Activated CD8-positive, alpha-beta T cell treated with anti-CD3 and anti-CD28 coated beads for 36 hours (primary cell): ENCODE measurements around the gene HEXD. TPM values are rescaled to one million over a fixed set of nuclear protein-coding genes. Genes with fewer than 3 reads are reported as not detected.

Source experiments
- ATAC-seq: fragments of 200-7000 bp; cut with Tn5 transposase; one replicate; pipeline ENCODE4 v1.10.0; 2021; ENCODE audit warnings: mild to moderate bottlenecking, moderate library complexity
- CTCF ChIA-PET: fragments of 350-600 bp; sonication (Branson Sonifier 250); formaldehyde crosslinking; loops from one replicate; lab custom pipeline; 2021; ENCODE audit warnings: antibody characterized with exemption; lab: Charles Lee
- POLR2A ChIA-PET: fragments of 350-600 bp; sonication (Branson Sonifier 250); formaldehyde crosslinking; loops from one replicate; lab custom pipeline; 2021; ENCODE audit warnings: antibody characterized with exemption; lab: Charles Lee
- DNase-seq: peaks from one replicate; pipeline ENCODE4 v3.0.0-alpha.2; 2020
- H3K27ac Mint-ChIP-seq: one replicate; pipeline ENCODE4 v1.8.0; 2021; ENCODE audit warnings: mild to moderate bottlenecking, mixed read lengths
- H3K27me3 Mint-ChIP-seq: one replicate; pipeline ENCODE4 v1.8.0; 2021; ENCODE audit warnings: mixed read lengths
- H3K36me3 Mint-ChIP-seq: one replicate; pipeline ENCODE4 v1.8.0; 2021; ENCODE audit warnings: low read depth, mixed read lengths
- H3K4me1 Mint-ChIP-seq: one replicate; pipeline ENCODE4 v1.8.0; 2021; ENCODE audit warnings: low read depth, mixed read lengths
- H3K4me3 Mint-ChIP-seq: one replicate; pipeline ENCODE4 v1.8.0; 2021; ENCODE audit warnings: mild to moderate bottlenecking, moderate library complexity, mixed read lengths
- H3K9me3 Mint-ChIP-seq: one replicate; pipeline ENCODE4 v1.8.0; 2021; ENCODE audit warnings: mixed read lengths
- CTCF ChIP-seq: fragments of 200-600 bp; IDR thresholded peaks from one replicate; pipeline ENCODE4 v1.8.0; 2022; ENCODE audit warnings: antibody characterized with exemption, mild to moderate bottlenecking
- intact Hi-C: fragments of 100-400 bp; cut with micrococcal nuclease; formaldehyde crosslinking; loops from one replicate; pipeline ENCODE4 v1.10.0; 2022
- total RNA-seq, 2 experiments: library from RNA; stranded (reverse); gene quantifications; one replicate each; pipeline ENCODE4 v1.2.3, GENCODE V29; 2021

Gene HEXD
- total RNA-seq, 2 experiments from 2014 or later: 21.8 to 21.9 TPM

- TF ChIP-seq CTCF: no peak
- H3K27ac Mint-ChIP-seq: no peak overlapping the region
- POLR2A ChIA-PET: interaction anchor here (0.6 to 1.5 kb wide), 2 partner anchors 10 to 1033 kb away, joined by 3 read pairs; no protein-coding TSS in a partner anchor
- CTCF ChIA-PET: no interaction called here
- intact Hi-C loops: no loop called here
- no peaks in the 10 kb centered on the region for H3K36me3 Mint-ChIP-seq
- H3K4me1 Mint-ChIP-seq: peaks cover 6% of the 10 kb centered on the region
- no peak overlapping the region for H3K4me3 Mint-ChIP-seq
- DNase-seq: no peak
- ATAC-seq: no peak
- H3K9me3 Mint-ChIP-seq: no peaks in the 10 kb centered on the region
- H3K27me3 Mint-ChIP-seq: no peaks in the 10 kb centered on the region
Measured at GRCh38 chr17:82428546-82428945, 10.4 kb downstream of the HEXD start.

GRCh38 chr17:82429824-82430223 lies 11.7 kb downstream of the HEXD start:
- Mint-ChIP-seq H3K4me3 (no peak overlapping the region), H3K36me3 (no peaks in the 10 kb centered on the region), H3K27ac (no peak overlapping the region), H3K4me1 (peaks cover 6% of the 10 kb centered on the region), H3K9me3 (no peaks in the 10 kb centered on the region), H3K27me3 (no peaks in the 10 kb centered on the region)
- ATAC-seq (no peak), DNase-seq (no peak)
- CTCF ChIA-PET: interaction anchor here (0.7 kb wide), 1 partner anchor 125 kb away, joined by 3 read pairs; no protein-coding TSS in a partner anchor
- TF ChIP-seq CTCF: no peak
- intact Hi-C loops: no loop called here
- POLR2A ChIA-PET: interaction anchor here (1.2 to 1.9 kb wide), 3 partner anchors 9 to 27 kb away, joined by 3 to 5 read pairs (median 4); no protein-coding TSS in a partner anchor

GRCh38 chr17:82432017-82432416 lies 13.9 kb downstream of the HEXD start:
- ChIA-PET CTCF (no interaction called here), POLR2A (interaction anchor here (1.2 kb wide), 1 partner anchor 13 kb away, joined by 3 read pairs; no protein-coding TSS in a partner anchor)
- intact Hi-C loops: no loop called here
- no peak for ATAC-seq
- no peak for TF ChIP-seq CTCF
- Mint-ChIP-seq H3K27ac (no peak overlapping the region), H3K4me3 (no peak overlapping the region), H3K36me3 (no peaks in the 10 kb centered on the region), H3K4me1 (peaks cover 6% of the 10 kb centered on the region), H3K9me3 (no peaks in the 10 kb centered on the region), H3K27me3 (no peaks in the 10 kb centered on the region)
- DNase-seq: no peak

- ChIA-PET CTCF (interaction anchor here (1.1 to 1.5 kb wide), 2 partner anchors 9 to 83 kb away, joined by 3 to 4 read pairs; no protein-coding TSS in a partner anchor), POLR2A (interaction anchor here (1.1 kb wide), 1 partner anchor 24 kb away, joined by 4 read pairs; the partner anchor contains the start of gene NARF)
- Mint-ChIP-seq H3K27me3 (no peaks in the 10 kb centered on the region), H3K9me3 (no peaks in the 10 kb centered on the region), H3K4me3 (no peak overlapping the region), H3K36me3 (no peaks in the 10 kb centered on the region), H3K27ac (no peak overlapping the region), H3K4me1 (peaks cover 6% of the 10 kb centered on the region)
- DNase-seq: no peak
- ATAC-seq: no peak
- no peak for TF ChIP-seq CTCF
- intact Hi-C loops: no loop called here
Measured at GRCh38 chr17:82433560-82434215, 15.5 kb downstream of the HEXD start.

- H3K4me1 Mint-ChIP-seq: peaks cover 6% of the 10 kb centered on the region
- DNase-seq (peak; percentile 41), ATAC-seq (peak; percentile 53)
- H3K9me3 Mint-ChIP-seq: no peaks in the 10 kb centered on the region
- CTCF ChIA-PET: interaction anchor here (1.1 to 1.5 kb wide), 2 partner anchors 9 to 83 kb away, joined by 3 to 4 read pairs; no protein-coding TSS in a partner anchor
- no peaks in the 10 kb centered on the region for H3K36me3 Mint-ChIP-seq
- H3K4me3 Mint-ChIP-seq: no peak overlapping the region
- H3K27me3 Mint-ChIP-seq: no peaks in the 10 kb centered on the region
- no peak for TF ChIP-seq CTCF
- POLR2A ChIA-PET: interaction anchor here (0.9 to 2.6 kb wide), 3 partner anchors 11 to 24 kb away, joined by 3 to 7 read pairs (median 4); partner anchors contain the start of gene NARF
- H3K27ac Mint-ChIP-seq: no peak overlapping the region
- intact Hi-C loops: no loop called here
Measured at GRCh38 chr17:82434216-82434565, 16.0 kb downstream of the HEXD start.
